Activated CD8-positive, alpha-beta memory T cell treated with anti-CD3 and anti-CD28 coated beads for 48 hours (primary cell): ENCODE measurements around the gene FAM168A.

Experiments
- DNase-seq, 3 experiments: peaks; one replicate each; pipeline ENCODE4 v3.0.0-alpha.2; 2020; ENCODE audit warnings: low read depth in 2 of 3, low spot score in 2 of 3

The FAM168A gene

DNA sequence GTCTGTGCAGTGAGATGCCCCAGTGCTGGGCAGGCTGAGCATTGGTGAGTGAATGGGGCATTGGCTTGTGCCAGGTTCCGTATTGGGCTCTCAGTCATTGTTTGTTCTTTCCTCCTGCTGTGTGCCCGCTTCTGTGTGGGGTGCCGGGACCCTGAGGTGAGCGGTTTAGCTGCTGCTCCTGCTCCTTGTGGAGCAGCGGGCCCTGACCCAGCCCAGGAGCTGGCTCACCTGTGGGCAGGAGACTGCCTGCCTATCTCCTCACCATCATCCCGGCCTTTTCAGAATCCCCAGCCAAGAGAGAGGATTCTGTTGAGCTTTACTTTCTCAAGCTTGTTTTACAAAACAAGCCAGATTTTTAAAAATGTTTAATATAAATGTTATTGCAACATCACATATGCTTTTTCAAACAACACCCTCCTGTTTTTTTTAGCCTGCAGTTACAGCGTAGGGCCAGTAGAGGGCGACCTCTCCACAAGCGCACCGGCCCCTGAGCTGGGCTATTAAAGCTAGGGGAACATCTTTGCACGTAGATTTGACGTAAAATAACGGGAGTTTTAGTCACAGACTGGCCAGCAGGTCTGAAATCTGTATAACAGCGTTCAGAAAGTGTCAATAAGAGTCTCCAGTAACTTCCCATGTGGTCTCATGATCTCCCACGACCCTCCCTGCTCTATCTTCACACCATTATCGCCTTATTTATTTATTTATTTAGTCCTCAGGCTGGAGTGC, 246.8 kb downstream of the FAM168A start:
- peak in 1 of 3 experiments; percentile 15 for DNase-seq
